Measurements from ENCODE around the gene PIP4K2C. TPM values are rescaled to one million over a fixed set of nuclear protein-coding genes. Genes with fewer than 3 reads are reported as not detected.

The PIP4K2C gene
- total RNA-seq (2022; extraction: Qiagen RNA extraction; ENCODE audit: low read depth): 40.8 to 44.9 TPM (median 42.5 TPM) in 5 replicates

GRCh38 chr12:57590864-57591781 lies at the start of gene PIP4K2C:
PIP4K2C (plus strand) TSS chr12:57591192; CDS start chr12:57591290, 98 bp downstream.

GRCh38 chr12:57546438-57547287 lies 44.3 kb upstream of the PIP4K2C start, which contains the start of gene DCTN2:
DCTN2 (minus strand) TSS chr12:57547192; CDS start chr12:57547063, 129 bp downstream.

GRCh38 chr12:57549909-57550640 lies 40.9 kb upstream of the PIP4K2C start, which contains the start of gene KIF5A:
KIF5A (plus strand) TSS chr12:57550044; CDS start chr12:57550272, 228 bp downstream.

GRCh38 chr12:57604454-57604991 lies 13.5 kb downstream of the PIP4K2C start, which contains the start of gene DTX3:
DTX3 (plus strand) TSS chr12:57604824; CDS start chr12:57606518, 1,694 bp downstream.

GRCh38 chr12:57611108-57611826 lies 20.3 kb downstream of the PIP4K2C start, which contains the start of gene ARHGEF25:
ARHGEF25 (plus strand) TSS chr12:57611435; CDS start chr12:57611895, 460 bp downstream.

GRCh38 chr12:57632958-57633840 lies 42.2 kb downstream of the PIP4K2C start, which contains the start of gene B4GALNT1:
B4GALNT1 (minus strand) TSS chr12:57633201; CDS start chr12:57632132, 1,069 bp downstream.

Other genes with a start within 250 kb of the PIP4K2C start
- 7.7 to 10.4 TPM (median 9.5 TPM) in 5 replicates for gene R3HDM2, start 160.1 kb upstream of the PIP4K2C start, total RNA-seq (2022; extraction: Qiagen RNA extraction; ENCODE audit: low read depth)
- not detected in 5 replicates for gene INHBC, start 156.4 kb upstream of the PIP4K2C start, total RNA-seq (2022; extraction: Qiagen RNA extraction; ENCODE audit: low read depth)
- 0.08 to 0.25 TPM (median 0.12 TPM) in 3 of 5 replicates, not detected in the others for gene INHBE, start 135.9 kb upstream of the PIP4K2C start, total RNA-seq (2022; extraction: Qiagen RNA extraction; ENCODE audit: low read depth)
- 7.7 to 10.7 TPM (median 8.5 TPM) in 5 replicates for gene GLI1, start 131.4 kb upstream of the PIP4K2C start, total RNA-seq (2022; extraction: Qiagen RNA extraction; ENCODE audit: low read depth)
- 0.22 to 0.68 TPM (median 0.35 TPM) in 5 replicates for gene ARHGAP9, start 111.3 kb upstream of the PIP4K2C start, total RNA-seq (2022; extraction: Qiagen RNA extraction; ENCODE audit: low read depth)
- gene MARS1, start 103.1 kb upstream of the PIP4K2C start, total RNA-seq (2022; extraction: Qiagen RNA extraction; ENCODE audit: low read depth): 137 to 258 TPM (median 165 TPM) in 5 replicates
- 30.4 to 41.9 TPM (median 34.7 TPM) in 5 replicates for gene DDIT3, start 70.7 kb upstream of the PIP4K2C start, total RNA-seq (2022; extraction: Qiagen RNA extraction; ENCODE audit: low read depth)
- gene MBD6, start 68.4 kb upstream of the PIP4K2C start, total RNA-seq (2022; extraction: Qiagen RNA extraction; ENCODE audit: low read depth): 16.7 to 30.9 TPM (median 25.6 TPM) in 5 replicates
- 114 to 168 TPM (median 120 TPM) in 5 replicates for gene DCTN2, start 44.0 kb upstream of the PIP4K2C start, total RNA-seq (2022; extraction: Qiagen RNA extraction; ENCODE audit: low read depth)
- gene KIF5A, start 41.1 kb upstream of the PIP4K2C start, total RNA-seq (2022; extraction: Qiagen RNA extraction; ENCODE audit: low read depth): 0.14 to 0.27 TPM (median 0.24 TPM) in 5 replicates
- 16.2 to 18.8 TPM (median 17.8 TPM) in 5 replicates for gene DTX3, start 13.6 kb downstream of the PIP4K2C start, total RNA-seq (2022; extraction: Qiagen RNA extraction; ENCODE audit: low read depth)
- 6.1 to 7.7 TPM (median 6.6 TPM) in 5 replicates for gene ARHGEF25, start 20.2 kb downstream of the PIP4K2C start, total RNA-seq (2022; extraction: Qiagen RNA extraction; ENCODE audit: low read depth)
- gene B4GALNT1, start 42.0 kb downstream of the PIP4K2C start, total RNA-seq (2022; extraction: Qiagen RNA extraction; ENCODE audit: low read depth): 29.9 to 52.0 TPM (median 44.1 TPM) in 5 replicates
- gene OS9, start 102.9 kb downstream of the PIP4K2C start, total RNA-seq (2022; extraction: Qiagen RNA extraction; ENCODE audit: low read depth): 112 to 122 TPM (median 116 TPM) in 5 replicates
- 0.10 to 0.16 TPM (median 0.13 TPM) in 5 replicates for gene AGAP2, start 147.6 kb downstream of the PIP4K2C start, total RNA-seq (2022; extraction: Qiagen RNA extraction; ENCODE audit: low read depth)
- gene TSPAN31, start 153.8 kb downstream of the PIP4K2C start, total RNA-seq (2022; extraction: Qiagen RNA extraction; ENCODE audit: low read depth): 13.2 to 21.9 TPM (median 16.0 TPM) in 5 replicates
- 253 to 299 TPM (median 268 TPM) in 5 replicates for gene CDK4, start 161.1 kb downstream of the PIP4K2C start, total RNA-seq (2022; extraction: Qiagen RNA extraction; ENCODE audit: low read depth)
- gene MARCHF9, start 163.9 kb downstream of the PIP4K2C start, total RNA-seq (2022; extraction: Qiagen RNA extraction; ENCODE audit: low read depth): 6.1 to 8.0 TPM (median 7.2 TPM) in 5 replicates
- gene CYP27B1, start 175.9 kb downstream of the PIP4K2C start, total RNA-seq (2022; extraction: Qiagen RNA extraction; ENCODE audit: low read depth): 0.89 to 2.8 TPM (median 2.3 TPM) in 5 replicates
- 52.1 to 68.7 TPM (median 54.0 TPM) in 5 replicates for gene METTL1, start 180.9 kb downstream of the PIP4K2C start, total RNA-seq (2022; extraction: Qiagen RNA extraction; ENCODE audit: low read depth)
- gene EEF1AKMT3, start 181.4 kb downstream of the PIP4K2C start, total RNA-seq (2022; extraction: Qiagen RNA extraction; ENCODE audit: low read depth): 5.3 to 6.5 TPM (median 6.2 TPM) in 5 replicates
- 69.3 to 81.3 TPM (median 71.5 TPM) in 5 replicates for gene TSFM, start 191.6 kb downstream of the PIP4K2C start, total RNA-seq (2022; extraction: Qiagen RNA extraction; ENCODE audit: low read depth)
- 0.35 to 0.77 TPM (median 0.57 TPM) in 5 replicates for gene AVIL, start 227.5 kb downstream of the PIP4K2C start, total RNA-seq (2022; extraction: Qiagen RNA extraction; ENCODE audit: low read depth)